D341Med (cell line): Measurements from ENCODE around the gene ADAMTS18.

Experiments
- DNase-seq: peaks from one replicate; pipeline ENCODE4 v3.0.0; 2012; ENCODE audit warnings: low spot score

The ADAMTS18 gene

GRCh38 chr16:77396461-77396860 lies 38.4 kb downstream of the ADAMTS18 start:
- DNase-seq: no peak

- DNase-seq: no peak
Observed at GRCh38 chr16:77394699-77395098, 40.1 kb downstream of the ADAMTS18 start.

GRCh38 chr16:77393955-77394354 lies 40.9 kb downstream of the ADAMTS18 start:
- no peak for DNase-seq

- DNase-seq: no peak
Observed at GRCh38 chr16:77387815-77388209, 47.0 kb downstream of the ADAMTS18 start.

GRCh38 chr16:77386831-77387814 lies 47.7 kb downstream of the ADAMTS18 start:
- DNase-seq: no peak

- DNase-seq: no peak
Observed at GRCh38 chr16:77385481-77385880, 49.4 kb downstream of the ADAMTS18 start.

GRCh38 chr16:77383606-77384187 lies 51.1 kb downstream of the ADAMTS18 start:
- no peak for DNase-seq

GRCh38 chr16:77376358-77376757 lies 58.5 kb downstream of the ADAMTS18 start:
- DNase-seq: no peak

GRCh38 chr16:77375396-77375795 lies 59.4 kb downstream of the ADAMTS18 start:
- no peak for DNase-seq

- no peak for DNase-seq
Observed at GRCh38 chr16:77374384-77374783, 60.5 kb downstream of the ADAMTS18 start.

GRCh38 chr16:77373726-77374125 lies 61.1 kb downstream of the ADAMTS18 start:
- no peak for DNase-seq

- DNase-seq: no peak
Observed at GRCh38 chr16:77364770-77365169, 70.1 kb downstream of the ADAMTS18 start.

GRCh38 chr16:77359065-77359502 lies 75.8 kb downstream of the ADAMTS18 start:
- no peak for DNase-seq

- no peak for DNase-seq
Observed at GRCh38 chr16:77353587-77354263, 81.1 kb downstream of the ADAMTS18 start.

GRCh38 chr16:77344341-77344740 lies 90.5 kb downstream of the ADAMTS18 start:
- no peak for DNase-seq

- DNase-seq: no peak
Observed at GRCh38 chr16:77336637-77337036, 98.2 kb downstream of the ADAMTS18 start.

GRCh38 chr16:77335652-77336234 lies 99.1 kb downstream of the ADAMTS18 start:
- no peak for DNase-seq

GRCh38 chr16:77332792-77333191 lies 102.0 kb downstream of the ADAMTS18 start:
- no peak for DNase-seq

GRCh38 chr16:77331802-77332586 lies 102.8 kb downstream of the ADAMTS18 start:
- DNase-seq: no peak

GRCh38 chr16:77331043-77331442 lies 103.8 kb downstream of the ADAMTS18 start:
- DNase-seq: no peak

- no peak for DNase-seq
Observed at GRCh38 chr16:77330332-77331042, 104.3 kb downstream of the ADAMTS18 start.
